OCI-LY1 (cell line): ENCODE measurements around the gene ULK3.

Experiments
- H2AFZ ChIP-seq: fragments of 200-600 bp; sonication (generic), shearing (Covaris generic); 2 replicates; pipeline ENCODE4 v1.6.0; 2014; ENCODE audit warnings: antibody characterized with exemption, mild to moderate bottlenecking, low read length
- H3F3A ChIP-seq: fragments of 200-600 bp; sonication (generic), shearing (Covaris generic); 2 replicates; pipeline ENCODE4 v1.6.0; 2014; ENCODE audit warnings: mild to moderate bottlenecking, antibody characterized with exemption, low read length, moderate library complexity; ENCODE audit not compliant: insufficient read depth
- H3K27ac ChIP-seq: fragments of 200-600 bp; sonication (generic); 2 replicates; pipeline ENCODE4 v1.5.1; 2014; ENCODE audit warnings: low read length, mixed run types, mild to moderate bottlenecking, low read depth; ENCODE audit not compliant: poor library complexity, severe bottlenecking
- H3K27me3 ChIP-seq: fragments of 200-600 bp; sonication (generic); 2 replicates; pipeline ENCODE4 v1.6.0; 2014; ENCODE audit warnings: antibody characterized with exemption, mild to moderate bottlenecking, low read length, moderate library complexity; ENCODE audit not compliant: insufficient read depth
- H3K36me3 ChIP-seq: fragments of 200-600 bp; sonication (generic); 2 replicates; pipeline ENCODE4 v1.6.1; 2014; ENCODE audit warnings: mild to moderate bottlenecking, antibody characterized with exemption, low read length, moderate library complexity, mixed read lengths; ENCODE audit not compliant: insufficient read depth
- H3K4me1 ChIP-seq: fragments of 200-600 bp; sonication (generic); 2 replicates; pipeline ENCODE4 v1.5.1; 2014; ENCODE audit warnings: mild to moderate bottlenecking, low read length, moderate library complexity; ENCODE audit not compliant: insufficient read depth, severe bottlenecking
- H3K4me2 ChIP-seq: fragments of 200-600 bp; sonication (generic), shearing (Covaris generic); 2 replicates; pipeline ENCODE4 v1.6.1; 2014; ENCODE audit warnings: low read length
- H3K4me3 ChIP-seq: fragments of 200-600 bp; sonication (generic); 2 replicates; pipeline ENCODE4 v1.5.1; 2014; ENCODE audit warnings: low read length, low read depth, mild to moderate bottlenecking, mixed read lengths; ENCODE audit not compliant: poor library complexity, severe bottlenecking
- H3K79me2 ChIP-seq: fragments of 200-600 bp; shearing (Covaris generic); 2 replicates; pipeline ENCODE4 v1.6.1; 2016; ENCODE audit warnings: mixed run types, low read length, mixed read lengths; ENCODE audit not compliant: insufficient read depth
- H3K9ac ChIP-seq: fragments of 200-600 bp; sonication (generic), shearing (Covaris generic); 2 replicates; pipeline ENCODE4 v1.6.1; 2014; ENCODE audit warnings: mild to moderate bottlenecking, low read length, mixed read lengths
- H3K9me2 ChIP-seq: fragments of 200-600 bp; sonication (generic), shearing (Covaris generic); 2 replicates; pipeline ENCODE4 v1.6.1; 2014; ENCODE audit warnings: low read depth, mild to moderate bottlenecking, low read length, mixed read lengths
- H3K9me3 ChIP-seq: fragments of 200-600 bp; shearing (Covaris generic); 2 replicates; pipeline ENCODE4 v1.6.1; 2014; ENCODE audit warnings: low read length, mixed read lengths
- H4K20me1 ChIP-seq: fragments of 200-600 bp; sonication (generic), shearing (Covaris generic); 2 replicates; pipeline ENCODE4 v1.6.0; 2016; ENCODE audit warnings: mild to moderate bottlenecking, low read length; ENCODE audit not compliant: insufficient read depth
- CTCF ChIP-seq: fragments of 200-600 bp; sonication (generic), shearing (Covaris generic); IDR thresholded peaks from 2 replicates; pipeline ENCODE4 v1.5.1; 2017; ENCODE audit warnings: mild to moderate bottlenecking, antibody characterized with exemption, low read length, moderate library complexity, mixed read lengths
- EZH2 ChIP-seq: fragments of 200-600 bp; sonication (generic), shearing (Covaris generic); IDR thresholded peaks from 2 replicates; pipeline ENCODE4 v1.8.0; 2017; ENCODE audit warnings: borderline replicate concordance, mixed run types, mild to moderate bottlenecking, antibody characterized with exemption, low read length, moderate library complexity, mixed read lengths

ULK3 gene

GRCh38 chr15:74815961-74816360 is 27.0 kb downstream of the ULK3 start:
- H3K27me3 ChIP-seq, result no peaks in the 10 kb centered on the region; the same call in 1 of the 2 replicates
- TF ChIP-seq CTCF, result no peak
- no peak for TF ChIP-seq EZH2
- no peaks in the 10 kb centered on the region for H4K20me1 ChIP-seq
- no peak overlapping the region for H3K4me2 ChIP-seq
- H3K9me3 ChIP-seq, result no peaks in the 10 kb centered on the region
- H3K9ac ChIP-seq, result no peak overlapping the region
- H3K9me2 ChIP-seq, result no peaks in the 10 kb centered on the region
- no peaks in the 10 kb centered on the region for H3F3A ChIP-seq
- no peak overlapping the region for H2AFZ ChIP-seq
- H3K4me1 ChIP-seq, result peaks cover 20% of the 10 kb centered on the region
- H3K4me3 ChIP-seq, result no peak overlapping the region
- no peaks in the 10 kb centered on the region for H3K79me2 ChIP-seq
- no peak overlapping the region for H3K27ac ChIP-seq
- H3K36me3 ChIP-seq, result no peaks in the 10 kb centered on the region

- Histone ChIP-seq H3K4me1 (peaks cover 15% of the 10 kb centered on the region), H3K9me2 (no peaks in the 10 kb centered on the region), H2AFZ (no peak overlapping the region), H3K27ac (no peak overlapping the region), H3K9me3 (no peaks in the 10 kb centered on the region), H3K9ac (no peak overlapping the region), H3K4me2 (no peak overlapping the region), H3F3A (no peaks in the 10 kb centered on the region), H3K36me3 (no peaks in the 10 kb centered on the region), H3K79me2 (no peaks in the 10 kb centered on the region), H4K20me1 (no peaks in the 10 kb centered on the region), H3K4me3 (no peak overlapping the region), H3K27me3 (no peaks in the 10 kb centered on the region; the same call in 1 of the 2 replicates)
- TF ChIP-seq CTCF (no peak), EZH2 (no peak)
Measured at GRCh38 chr15:74815121-74815934, 27.6 kb downstream of the ULK3 start.

GRCh38 chr15:74812533-74812932 is 30.4 kb downstream of the ULK3 start, which contains the start of gene LMAN1L:
Gene LMAN1L (plus strand): TSS chr15:74812835. CDS start chr15:74812855, 20 bp downstream.
- no peak for TF ChIP-seq CTCF
- no peak for TF ChIP-seq EZH2
- H3K9me3 ChIP-seq, result no peaks in the 10 kb centered on the region

More at GRCh38 chr15:74812533-74812932, 30.4 kb downstream of the ULK3 start, which contains the start of gene LMAN1L:
- H3K9me2 ChIP-seq, result no peaks in the 10 kb centered on the region
- H3K9ac ChIP-seq, result no peak within 1 kb of the TSS
- H3K27ac ChIP-seq, result no peak within 1 kb of the TSS
- no peak within 1 kb of the TSS for H2AFZ ChIP-seq
- H3F3A ChIP-seq, result no peaks in the 10 kb centered on the region
- H3K36me3 ChIP-seq, result no peaks in the 10 kb centered on the region
- H3K27me3 ChIP-seq, result no peaks in the 10 kb centered on the region; the same call in 1 of the 2 replicates
- no peaks in the 10 kb centered on the region for H4K20me1 ChIP-seq
- no peak within 1 kb of the TSS for H3K4me2 ChIP-seq
- no peak within 1 kb of the TSS for H3K4me3 ChIP-seq
- H3K79me2 ChIP-seq, result no peaks in the 10 kb centered on the region
- peaks cover 7% of the 10 kb centered on the region for H3K4me1 ChIP-seq
